ENCODE results near the gene PIM2. TPM values are rescaled to one million over a fixed set of nuclear protein-coding genes. Genes with fewer than 3 reads are reported as not detected.

The PIM2 gene
- total and polyA plus RNA-seq, 9 of the 15 experiments (the other 6 are each of a cell fraction or from before 2014, with no cell fraction given), result 67.6 to 191 (median 108) TPM

- TF ChIP-seq TAF15 (IDR thresholded peaks at IDR 0.05; ENCODE audit: low read depth, low read length) (no peak), LCOR (CRISPR knock-in tag; IDR thresholded peaks at IDR 0.05) (0 out of 2 replicates have a peak, but pooled peaks have one; percentile 70), ZNF586 (CRISPR knock-in tag; conservative IDR thresholded peaks at IDR 0.05) (no peak), KLF16 (IDR thresholded peaks at IDR 0.05) (no peak), ARID4B (CRISPR knock-in tag; IDR thresholded peaks at IDR 0.05) (peak; percentile 77), RBFOX2 (IDR thresholded peaks at IDR 0.05; ENCODE audit: low read depth, low read length) (peak; percentile 96), RNF2 (IDR thresholded peaks at IDR 0.05) (peak; percentile 44; the same call in 1 of the 2 replicates), MAX (CRISPR knock-in tag; IDR thresholded peaks at IDR 0.05) (peak; percentile 68), HMGN3 (IDR thresholded peaks at IDR 0.05; ENCODE audit: borderline replicate concordance, extremely low read depth, insufficient read length, low read depth, low read length) (peak; percentile 65), SMAD1 (IDR thresholded peaks at IDR 0.05; ENCODE audit: low read depth, low read length, partially characterized antibody) (peak; percentile 25), SIN3B (IDR thresholded peaks at IDR 0.05; ENCODE audit: low read depth) (0 out of 2 replicates have a peak, but pooled peaks have one; percentile 15), ZNF263 (CRISPR knock-in tag; IDR thresholded peaks at IDR 0.05; ENCODE audit: borderline replicate concordance) (peak; percentile 47; the same call in 1 of the 2 replicates), USF1 (CRISPR knock-in tag; IDR thresholded peaks at IDR 0.05) (peak; percentile 60), PYGO2 (tag; IDR thresholded peaks at IDR 0.05) (no peak), SPI1 (IDR thresholded peaks at IDR 0.05; ENCODE audit: borderline replicate concordance, low read depth, low read length) (peak; percentile 51; the same call in 1 of the 2 replicates), MYC (IDR thresholded peaks at IDR 0.05; ENCODE audit: low read depth, low read length) (no peak; the same call in 1 of the 2 replicates), MYC (CRISPR knock-in tag; IDR thresholded peaks at IDR 0.05; ENCODE audit: borderline replicate concordance, low read depth) (0 out of 2 replicates have a peak, but pooled peaks have one; percentile 40), ZNF561 (CRISPR knock-in tag; conservative IDR thresholded peaks at IDR 0.05) (no peak), ADNP (tag; IDR thresholded peaks at IDR 0.05) (no peak), GTF2E2 (tag; IDR thresholded peaks at IDR 0.05) (peak; percentile 23; the same call in 1 of the 2 replicates), FIP1L1 (IDR thresholded peaks at IDR 0.05; ENCODE audit: low read depth, low read length, poor library complexity, severe bottlenecking) (peak; percentile 4), VEZF1 (CRISPR knock-in tag; IDR thresholded peaks at IDR 0.05) (peak; percentile 33; the same call in 1 of the 2 replicates)
Measured at GRCh38 chrX:48897625-48898306, 21.1 kb downstream of the PIM2 start, which contains the start of the genes PQBP1 and TIMM17B (continued).

All from K562 (cell line).